C4-2B (cell line): ENCODE measurements around the gene LRP2.

Experiments
- ZFX ChIP-seq: fragments of 450-650 bp; IDR thresholded peaks from 2 replicates; pipeline ENCODE4 v1.6.1; 2017
- TF ChIP-seq, protein P1 (sequence below): fragments of 450-650 bp; conservative IDR thresholded peaks from 2 replicates; pipeline ENCODE4 v1.5.1; 2017; ENCODE audit warnings: mild to moderate bottlenecking

GRCh38 chr2:169208026-169208425 is 154.3 kb downstream of the LRP2 start:
- TF ChIP-seq, protein P1, sequence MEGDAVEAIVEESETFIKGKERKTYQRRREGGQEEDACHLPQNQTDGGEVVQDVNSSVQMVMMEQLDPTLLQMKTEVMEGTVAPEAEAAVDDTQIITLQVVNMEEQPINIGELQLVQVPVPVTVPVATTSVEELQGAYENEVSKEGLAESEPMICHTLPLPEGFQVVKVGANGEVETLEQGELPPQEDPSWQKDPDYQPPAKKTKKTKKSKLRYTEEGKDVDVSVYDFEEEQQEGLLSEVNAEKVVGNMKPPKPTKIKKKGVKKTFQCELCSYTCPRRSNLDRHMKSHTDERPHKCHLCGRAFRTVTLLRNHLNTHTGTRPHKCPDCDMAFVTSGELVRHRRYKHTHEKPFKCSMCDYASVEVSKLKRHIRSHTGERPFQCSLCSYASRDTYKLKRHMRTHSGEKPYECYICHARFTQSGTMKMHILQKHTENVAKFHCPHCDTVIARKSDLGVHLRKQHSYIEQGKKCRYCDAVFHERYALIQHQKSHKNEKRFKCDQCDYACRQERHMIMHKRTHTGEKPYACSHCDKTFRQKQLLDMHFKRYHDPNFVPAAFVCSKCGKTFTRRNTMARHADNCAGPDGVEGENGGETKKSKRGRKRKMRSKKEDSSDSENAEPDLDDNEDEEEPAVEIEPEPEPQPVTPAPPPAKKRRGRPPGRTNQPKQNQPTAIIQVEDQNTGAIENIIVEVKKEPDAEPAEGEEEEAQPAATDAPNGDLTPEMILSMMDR: no peak
- no peak for TF ChIP-seq ZFX
